Neural crest cell (in vitro differentiated cells): Measurements from ENCODE around the gene GIMAP5. TPM values are rescaled to one million over a fixed set of nuclear protein-coding genes. Genes with fewer than 3 reads are reported as not detected.

Source experiments
- DNase-seq: peaks from one replicate; pipeline ENCODE4 v3.0.0; 2021; ENCODE audit warnings: low read depth, mixed read lengths, low spot score
- H3K27ac Mint-ChIP-seq: one replicate; pipeline ENCODE4 v1.8.0; 2021; ENCODE audit warnings: mild to moderate bottlenecking, mixed read lengths; ENCODE audit not compliant: unreplicated experiment
- H3K27me3 Mint-ChIP-seq: 2 replicates; pipeline ENCODE4 v1.8.0; 2021; ENCODE audit warnings: low read depth, mild to moderate bottlenecking, mixed read lengths
- H3K36me3 Mint-ChIP-seq: 2 replicates; pipeline ENCODE4 v1.8.0; 2021; ENCODE audit warnings: low read depth, mild to moderate bottlenecking, mixed read lengths
- H3K4me1 Mint-ChIP-seq: 2 replicates; pipeline ENCODE4 v1.8.0; 2021; ENCODE audit warnings: mixed read lengths
- H3K4me3 Mint-ChIP-seq: one replicate; pipeline ENCODE4 v1.8.0; 2021; ENCODE audit warnings: mild to moderate bottlenecking, mixed read lengths
- H3K9me3 Mint-ChIP-seq: 2 replicates; pipeline ENCODE4 v1.8.0; 2021; ENCODE audit warnings: mixed read lengths
- CTCF ChIP-seq: fragments of 200-600 bp; sonication (generic); conservative IDR thresholded peaks from 2 replicates; pipeline ENCODE4 v1.5.0; 2021; ENCODE audit warnings: antibody characterized with exemption, mild to moderate bottlenecking
- total RNA-seq: library from RNA; stranded (reverse); gene quantifications from 2 replicates; pipeline ENCODE4 v1.2.1, GENCODE V29; 2021

GIMAP5 gene
- total RNA-seq, 1 donor from 2014 or later = 0.19 TPM

GRCh38 chr7:150745876-150746275, 8.7 kb downstream of the GIMAP5 start:
- TF ChIP-seq CTCF = no peak
- no peak for DNase-seq
- Mint-ChIP-seq H3K27me3 (peaks cover 31% of the 10 kb centered on the region), H3K4me3 (no peak overlapping the region), H3K4me1 (peaks cover 5% of the 10 kb centered on the region), H3K9me3 (no peaks in the 10 kb centered on the region), H3K27ac (no peak overlapping the region), H3K36me3 (no peaks in the 10 kb centered on the region)

GRCh38 chr7:150746921-150747320, 9.7 kb downstream of the GIMAP5 start:
- Mint-ChIP-seq H3K27me3 (peaks cover 27% of the 10 kb centered on the region), H3K4me1 (peaks cover 5% of the 10 kb centered on the region), H3K36me3 (no peaks in the 10 kb centered on the region), H3K9me3 (no peaks in the 10 kb centered on the region), H3K4me3 (no peak overlapping the region), H3K27ac (no peak overlapping the region)
- no peak for DNase-seq
- no peak for TF ChIP-seq CTCF

GRCh38 chr7:150748376-150748775, 11.2 kb downstream of the GIMAP5 start:
- H3K4me1 Mint-ChIP-seq = peaks cover 5% of the 10 kb centered on the region

GRCh38 chr7:150751702-150752101, 14.5 kb downstream of the GIMAP5 start:
- DNase-seq = no peak
- H3K36me3 Mint-ChIP-seq = no peaks in the 10 kb centered on the region
- no peak for TF ChIP-seq CTCF
- H3K9me3 Mint-ChIP-seq = no peaks in the 10 kb centered on the region
- no peak overlapping the region for H3K27ac Mint-ChIP-seq
- peaks cover 10% of the 10 kb centered on the region for H3K4me1 Mint-ChIP-seq
- H3K4me3 Mint-ChIP-seq = no peak overlapping the region
- H3K27me3 Mint-ChIP-seq = peaks cover 20% of the 10 kb centered on the region

More at GRCh38 chr7:150748376-150748775, 11.2 kb downstream of the GIMAP5 start:
- no peak overlapping the region for H3K27ac Mint-ChIP-seq
- H3K4me3 Mint-ChIP-seq = no peak overlapping the region
- H3K36me3 Mint-ChIP-seq = no peaks in the 10 kb centered on the region
- H3K9me3 Mint-ChIP-seq = no peaks in the 10 kb centered on the region
- no peak for DNase-seq
- no peak for TF ChIP-seq CTCF
- H3K27me3 Mint-ChIP-seq = peaks cover 30% of the 10 kb centered on the region

- Mint-ChIP-seq H3K4me3 (no peak overlapping the region), H3K9me3 (no peaks in the 10 kb centered on the region), H3K27me3 (peaks cover 30% of the 10 kb centered on the region), H3K36me3 (no peaks in the 10 kb centered on the region), H3K4me1 (peaks cover 10% of the 10 kb centered on the region), H3K27ac (no peak overlapping the region)
- no peak for TF ChIP-seq CTCF
- no peak for DNase-seq
Measured at GRCh38 chr7:150753239-150753638, 16.0 kb downstream of the GIMAP5 start.
